Measurements from ENCODE around the gene GATA5. TPM values are rescaled to one million over a fixed set of nuclear protein-coding genes. Genes with fewer than 3 reads are reported as not detected.
A peak's percentile ranks its signal among the peaks of the same experiment; 100 is the strongest.

Gene GATA5
- polyA plus RNA-seq, 4 donors, result 6.9 to 7.6 (median 7.3) TPM

DNA sequence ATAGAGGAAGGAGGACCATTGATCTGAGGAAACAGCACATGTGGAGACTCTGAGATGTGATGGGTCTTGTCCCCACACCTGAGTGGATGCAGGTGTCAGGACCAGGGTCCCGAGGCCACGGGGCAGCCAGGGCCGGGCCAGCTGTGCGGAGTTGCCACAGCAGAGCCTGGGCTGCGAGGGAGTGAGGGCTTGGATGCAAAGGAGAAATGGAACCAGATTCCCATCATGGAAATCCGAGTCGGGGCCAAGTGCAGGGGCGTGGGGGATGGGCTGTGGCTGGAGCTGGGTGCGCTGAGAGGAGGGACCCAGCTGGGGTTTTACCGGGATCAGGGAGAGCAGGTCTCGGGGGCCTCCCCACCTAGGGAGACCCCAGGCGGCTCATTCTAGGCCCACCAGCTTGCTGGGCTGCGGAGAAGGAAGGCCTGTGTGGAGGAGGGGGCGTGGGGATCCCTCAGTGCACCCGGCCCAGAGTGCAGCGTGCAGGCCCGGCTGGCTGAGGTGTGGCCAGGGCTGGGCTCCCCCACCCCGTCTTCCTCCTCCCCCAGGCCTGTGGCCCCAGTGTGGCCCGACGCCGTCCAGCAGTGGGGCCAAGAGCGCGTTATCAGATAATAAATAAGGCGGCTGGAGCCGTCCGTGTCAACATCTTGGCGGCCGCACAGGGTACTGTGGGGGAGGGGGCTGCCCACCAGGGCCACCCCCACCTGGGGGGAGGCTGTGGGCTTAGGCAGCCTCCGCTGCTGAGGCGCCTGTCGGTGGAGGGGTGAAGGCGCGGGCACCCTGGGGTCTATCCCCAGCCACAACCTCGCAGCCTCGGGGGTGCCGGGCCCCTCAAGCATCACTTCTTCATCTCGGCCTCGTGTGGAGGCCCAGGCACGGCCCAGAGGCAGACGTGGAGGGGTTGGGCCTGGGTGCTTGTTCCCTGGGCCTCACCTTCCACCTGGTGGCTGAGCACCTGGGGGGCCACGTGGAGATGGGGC is 17.2 kb downstream of the GATA5 start:
- no peak for DNase-seq (ENCODE audit: low read depth in 4 of 4, low spot score in 3 of 4)

DNA sequence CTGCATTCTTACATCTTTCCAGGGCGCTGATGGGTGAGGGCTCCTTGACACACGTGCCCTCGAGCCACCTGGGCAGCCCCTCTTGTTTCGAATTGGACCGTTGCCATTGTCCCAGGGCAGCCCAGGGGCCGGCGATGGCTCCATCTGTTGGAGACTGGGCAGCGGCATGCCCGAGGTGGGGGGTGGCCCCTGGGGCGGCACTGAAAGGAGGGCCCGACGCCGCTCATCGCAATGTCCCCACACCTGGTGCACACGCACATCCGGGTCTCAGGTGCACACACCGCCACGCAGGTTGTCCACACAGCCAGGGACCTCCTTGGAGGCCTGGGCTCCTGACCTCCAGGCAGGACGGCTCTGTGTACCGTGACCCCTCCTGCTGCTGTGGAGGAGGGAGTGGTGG is 18.0 kb downstream of the GATA5 start:
- no peak for DNase-seq (ENCODE audit: low read depth in 4 of 4, low spot score in 3 of 4)

GRCh38 chr20:62457098-62457497 is 18.7 kb downstream of the GATA5 start:
- DNase-seq (ENCODE audit: low read depth in 4 of 4, low spot score in 3 of 4), result no peak

DNA sequence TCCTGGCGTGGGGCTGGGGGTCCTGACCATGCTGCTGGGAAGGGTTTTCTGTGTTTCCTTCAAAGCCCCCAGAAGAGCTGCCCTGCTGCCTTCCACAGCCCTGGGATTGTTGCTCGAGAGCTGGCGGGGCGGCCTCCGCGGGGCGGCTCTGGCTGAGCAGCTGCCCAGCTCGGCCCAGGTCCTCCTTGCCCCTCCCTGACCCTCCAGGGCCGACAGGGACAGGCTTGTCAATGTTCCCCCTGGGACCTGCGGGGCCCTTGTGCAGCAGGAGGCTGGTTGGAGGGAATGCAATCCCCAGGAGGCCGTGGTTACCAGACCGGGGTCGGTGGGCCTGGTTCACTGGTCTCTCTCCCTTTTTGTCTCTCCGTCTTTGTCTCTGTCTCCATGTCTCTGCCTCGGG is 19.9 kb downstream of the GATA5 start:
- DNase-seq (ENCODE audit: low read depth in 4 of 4, low spot score in 3 of 4), result no peak

DNA sequence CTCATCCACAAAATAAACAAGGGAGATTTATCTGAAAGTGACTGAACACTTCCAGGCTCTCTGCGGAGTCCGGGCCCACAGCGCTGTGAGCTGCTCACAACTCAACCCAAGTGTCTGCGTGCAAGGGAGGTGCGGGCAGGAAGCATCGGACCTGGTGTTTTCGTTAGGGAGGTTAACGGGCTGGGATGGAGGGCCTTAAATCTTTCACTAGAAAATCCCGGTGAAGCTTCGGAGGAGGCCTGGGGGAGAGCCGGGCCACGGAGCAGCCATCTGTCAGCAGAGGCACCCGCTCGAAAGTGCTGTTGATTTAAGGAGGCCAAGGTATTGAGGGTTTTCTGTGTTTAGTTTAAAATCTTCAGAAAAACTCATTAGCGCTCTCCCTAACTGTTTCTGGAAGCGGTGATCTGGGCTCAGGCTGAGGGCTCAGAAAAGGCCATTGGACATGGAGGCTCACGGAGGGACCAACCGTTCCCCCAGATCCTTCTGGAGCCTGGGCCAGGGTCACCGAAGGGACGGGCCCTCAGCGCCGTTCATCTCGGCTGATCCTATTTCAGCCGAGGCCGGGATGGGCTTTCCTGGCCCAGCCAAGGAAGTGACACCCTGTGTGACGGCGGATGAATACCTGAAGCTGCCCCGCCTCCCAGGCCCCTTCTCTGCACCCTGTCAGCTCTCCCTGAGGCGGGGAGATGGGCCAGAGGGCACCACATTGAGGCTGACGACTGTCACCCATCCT is 20.7 kb downstream of the GATA5 start:
- DNase-seq (ENCODE audit: low read depth in 4 of 4, low spot score in 3 of 4), result peak in 1 of 4 donors; percentile 70

DNA sequence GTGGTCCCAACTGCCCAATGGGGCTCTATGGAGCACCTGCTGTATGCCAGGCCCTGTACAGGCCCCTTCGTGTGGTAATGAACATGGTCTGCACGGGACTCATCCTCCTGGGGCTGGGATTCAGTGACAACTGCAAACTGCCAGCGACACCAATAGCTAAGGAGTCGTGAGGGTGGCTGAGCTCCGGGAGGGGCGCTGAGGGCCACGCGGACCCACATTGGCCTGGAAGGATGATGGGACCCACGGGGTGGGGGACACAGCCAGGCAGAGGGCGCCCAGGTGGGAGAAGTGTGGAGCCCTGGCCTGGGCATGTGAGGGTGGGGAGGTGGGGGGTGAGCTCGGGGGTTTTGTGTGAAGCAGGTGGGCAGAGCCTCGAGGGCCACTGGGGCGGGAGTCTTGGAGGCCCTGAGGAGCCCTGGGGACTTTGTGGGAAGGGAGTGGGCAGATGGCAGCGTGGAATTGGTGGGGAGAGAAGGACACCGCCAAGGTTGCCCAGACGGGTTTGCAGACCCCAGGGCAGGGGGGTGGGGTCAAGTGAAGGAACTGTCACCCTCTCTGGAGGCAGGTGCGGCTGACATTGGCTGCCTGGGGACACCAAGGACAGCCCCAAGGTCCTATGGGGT is 22.5 kb downstream of the GATA5 start:
- no peak for DNase-seq (ENCODE audit: low read depth in 4 of 4, low spot score in 3 of 4)

GRCh38 chr20:62452475-62453095 is 23.2 kb downstream of the GATA5 start:
- no peak for DNase-seq (ENCODE audit: low read depth in 4 of 4, low spot score in 3 of 4)

DNA sequence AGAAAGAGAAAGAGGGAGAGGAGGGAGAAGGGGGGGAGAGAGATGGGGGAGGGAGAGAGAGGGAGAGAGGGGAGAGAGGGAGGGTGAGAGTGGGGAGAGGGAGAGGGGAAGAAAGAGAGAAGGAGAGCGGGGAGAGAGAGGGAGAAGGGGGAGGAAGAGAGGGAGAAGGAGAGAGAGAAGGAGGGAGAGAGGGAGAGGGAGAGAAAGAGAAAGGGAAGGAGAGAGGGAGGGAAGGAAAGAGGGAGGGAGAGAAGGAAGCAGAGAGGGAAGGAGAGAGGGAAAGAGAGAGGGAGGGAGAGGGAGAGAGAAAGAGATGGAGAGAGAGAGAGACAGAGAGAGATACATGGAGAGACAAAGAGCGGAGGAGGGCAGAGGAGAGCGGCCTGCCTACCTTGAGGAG is 23.8 kb downstream of the GATA5 start:
- no peak for DNase-seq (ENCODE audit: low read depth in 4 of 4, low spot score in 3 of 4)

- no peak for DNase-seq (ENCODE audit: low read depth in 4 of 4, low spot score in 3 of 4)
These were observed 24.5 kb downstream of the GATA5 start for GRCh38 chr20:62451156-62451767.

DNA sequence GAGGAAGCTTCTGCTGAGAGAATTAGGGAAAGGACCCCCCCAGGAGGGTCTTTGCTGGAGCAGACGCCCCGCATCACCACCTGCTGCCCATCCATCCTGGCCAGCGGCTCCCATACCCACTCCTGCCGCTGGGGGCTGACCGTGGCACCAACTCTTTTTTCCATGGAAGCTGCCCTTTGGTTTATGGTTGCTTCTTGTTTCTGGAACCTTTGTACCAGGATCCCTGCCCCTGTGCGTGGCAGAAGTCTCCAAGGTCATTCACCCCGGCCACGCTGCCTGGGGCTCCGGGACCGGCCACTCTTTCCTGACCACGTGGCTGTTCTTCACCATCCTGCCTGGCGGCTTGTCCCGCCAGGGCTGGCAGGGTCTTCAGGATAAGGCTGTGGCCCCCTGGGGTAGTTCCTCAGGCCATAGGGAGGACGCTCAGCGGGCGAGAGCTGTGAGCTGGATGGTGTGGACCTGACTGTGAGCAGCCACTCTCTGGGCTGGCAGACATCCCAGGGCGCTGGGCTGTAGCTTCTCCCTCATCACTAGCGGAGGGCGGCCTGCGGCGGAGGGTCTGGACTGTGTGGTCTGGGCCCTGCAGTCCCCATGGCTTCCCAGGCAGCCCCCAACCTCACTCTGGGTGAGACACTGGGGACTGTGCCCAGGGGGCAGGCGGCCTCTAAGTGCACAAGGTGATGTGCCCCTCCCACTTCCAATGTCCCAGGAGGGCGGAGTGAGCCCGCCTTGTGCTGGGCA is 25.7 kb downstream of the GATA5 start:
- no peak for DNase-seq (ENCODE audit: low read depth in 4 of 4, low spot score in 3 of 4)

GRCh38 chr20:62448788-62449187 is 27.0 kb downstream of the GATA5 start:
- DNase-seq (ENCODE audit: low read depth in 4 of 4, low spot score in 3 of 4), result no peak

GRCh38 chr20:62448038-62448437 is 27.8 kb downstream of the GATA5 start:
- DNase-seq (ENCODE audit: low read depth in 4 of 4, low spot score in 3 of 4), result no peak

DNA sequence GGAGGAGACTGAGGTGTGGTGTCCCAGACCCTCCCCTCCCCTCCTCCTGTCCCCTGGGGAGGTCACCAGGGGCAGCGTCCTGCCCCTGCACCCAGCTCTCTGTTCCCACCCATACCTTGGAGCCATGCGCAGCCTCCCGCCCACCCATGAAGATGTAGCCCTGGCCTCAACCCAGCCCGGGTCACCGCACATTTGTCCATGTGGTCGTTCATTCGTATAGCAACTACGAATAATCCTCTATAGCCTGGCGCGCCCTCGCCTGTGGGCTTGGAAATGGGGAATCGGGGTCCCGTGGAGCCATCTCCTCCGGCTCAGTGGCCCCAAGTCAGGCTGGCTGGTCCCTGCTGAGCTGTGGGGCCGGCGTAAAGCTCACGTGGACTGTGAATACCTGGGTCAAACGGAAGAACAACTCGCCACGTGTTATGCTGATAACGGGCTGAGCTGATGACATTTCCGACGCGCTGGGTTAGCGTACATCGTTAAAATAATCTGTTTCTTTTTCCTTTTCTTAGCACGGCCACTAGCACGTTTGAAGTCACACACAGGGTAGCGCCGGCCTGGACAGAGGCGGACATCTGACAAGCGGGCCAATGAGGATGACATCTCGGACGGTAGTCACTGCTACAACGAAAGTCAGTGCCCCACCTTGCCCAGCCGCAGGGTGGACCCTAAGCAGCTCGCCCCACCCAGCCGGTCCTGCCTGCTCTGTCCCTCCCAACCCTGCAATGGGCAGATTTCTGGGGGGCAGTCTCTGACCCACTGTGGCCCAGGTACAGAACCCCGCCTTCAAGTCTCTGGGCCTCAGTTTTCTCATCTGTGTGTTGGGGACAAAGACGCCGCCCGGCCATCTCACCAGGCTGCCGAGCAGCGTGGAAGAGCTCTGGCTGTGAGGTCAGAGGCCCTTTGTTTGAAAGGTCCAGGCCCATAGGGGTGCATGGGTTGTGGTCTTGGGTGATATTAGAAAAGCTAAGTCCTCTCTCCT is 28.6 kb downstream of the GATA5 start:
- DNase-seq (ENCODE audit: low read depth in 4 of 4, low spot score in 3 of 4), result no peak

DNA sequence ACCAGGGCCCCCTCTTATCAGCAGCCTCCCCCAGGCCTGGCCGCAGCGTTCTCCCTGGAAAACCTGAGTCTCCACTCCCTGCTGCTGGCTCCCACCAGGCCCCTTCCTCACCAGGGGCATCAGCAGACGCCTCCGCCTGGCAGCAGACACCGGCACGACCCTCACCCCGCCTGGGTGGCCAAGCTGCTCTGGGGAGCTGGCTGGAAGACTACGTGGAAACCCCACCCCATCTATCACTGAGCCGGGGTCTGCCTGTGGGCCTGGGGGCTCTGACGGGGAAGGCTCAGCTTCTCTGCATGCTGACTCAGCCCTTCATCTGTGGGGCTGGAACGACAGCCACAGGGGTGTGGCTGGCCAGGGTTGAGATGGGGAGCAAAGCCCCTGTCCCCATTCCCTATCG is 29.3 kb downstream of the GATA5 start:
- no peak for DNase-seq (ENCODE audit: low read depth in 4 of 4, low spot score in 3 of 4)

DNA sequence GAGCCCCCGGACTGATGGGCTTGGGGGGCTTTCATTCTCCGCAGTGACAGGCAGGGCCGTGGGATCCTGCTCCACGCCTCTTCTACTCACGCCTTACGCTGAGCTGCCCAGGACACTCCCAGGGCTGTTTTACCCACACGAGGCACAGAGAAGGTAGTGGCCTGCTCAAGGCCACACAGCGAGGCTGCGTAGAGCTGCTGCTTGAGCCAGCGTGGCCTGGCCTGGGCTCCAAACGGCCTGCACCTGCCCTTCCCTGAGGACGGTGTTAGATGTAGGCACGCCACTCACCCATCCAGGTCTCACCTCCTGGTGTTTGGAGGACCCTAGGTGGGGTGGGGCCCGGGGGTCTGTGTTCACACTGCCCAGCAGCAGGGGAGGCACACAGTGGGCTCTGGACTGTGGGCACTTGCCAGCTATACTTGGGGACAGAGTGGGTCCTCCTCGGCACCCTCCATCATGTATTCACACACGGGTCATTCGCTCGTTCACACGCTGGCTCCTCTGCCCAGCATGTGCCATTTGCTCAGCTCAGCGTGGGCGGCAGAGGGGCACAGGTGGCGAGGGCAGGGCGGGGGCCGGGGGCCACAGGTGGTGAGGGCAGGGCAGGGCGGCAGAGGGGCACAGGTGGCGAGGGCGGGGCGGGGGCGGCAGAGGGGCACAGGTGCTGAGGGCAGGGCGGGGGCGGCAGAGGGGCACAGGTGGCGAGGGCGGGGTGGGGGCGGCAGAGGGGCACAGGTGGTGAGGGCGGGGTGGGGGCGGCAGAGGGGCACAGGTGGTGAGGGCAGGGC is 30.0 kb downstream of the GATA5 start:
- DNase-seq (ENCODE audit: low read depth in 4 of 4, low spot score in 3 of 4), result no peak

GRCh38 chr20:62444286-62444685 is 31.5 kb downstream of the GATA5 start:
- no peak for DNase-seq (ENCODE audit: low read depth in 4 of 4, low spot score in 3 of 4)

DNA sequence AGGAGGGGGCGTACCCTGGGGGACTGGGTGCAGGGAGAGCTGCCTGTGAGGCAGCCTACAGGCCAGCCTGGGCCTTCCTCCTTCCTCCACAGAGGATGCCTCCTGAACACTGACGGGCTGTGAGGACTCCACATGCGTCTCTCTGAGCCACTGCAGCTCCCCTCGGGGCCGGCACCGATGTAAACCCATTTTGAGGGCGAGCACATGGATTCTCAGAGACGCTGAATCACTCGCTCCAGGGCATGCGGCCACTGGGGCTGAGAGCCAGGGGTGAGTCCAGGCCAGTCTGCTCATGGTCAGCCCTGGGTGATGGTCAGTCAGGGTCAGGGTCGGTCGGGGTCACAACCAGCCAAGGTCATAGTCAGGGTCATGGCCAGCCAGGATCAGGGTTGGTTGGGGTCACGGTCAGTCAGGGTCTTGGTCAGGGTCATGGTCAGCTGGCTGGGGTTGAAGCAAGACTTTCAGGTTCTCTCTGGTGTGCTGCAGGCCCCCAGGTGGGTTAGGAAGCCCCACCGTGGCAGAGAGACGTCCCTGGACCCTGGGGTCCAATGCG is 33.7 kb downstream of the GATA5 start:
- no peak for DNase-seq (ENCODE audit: low read depth in 4 of 4, low spot score in 3 of 4)

Measured in right renal pelvis (tissue), 4 donors.